T1000 (cell line): Measurements from ENCODE around the gene FGF1.

ENCODE experiments used
- DNase-seq: peaks from one replicate; lab custom pipeline; 2025; ENCODE audit warnings: mixed read lengths; lab: John Stamatoyannopoulos, UW

FGF1 gene

GRCh38 chr5:142613271-142613671, 72.6 kb downstream of the FGF1 start:
- DNase-seq = no peak

- no peak for DNase-seq
Observed at GRCh38 chr5:142612494-142613270, 73.2 kb downstream of the FGF1 start.

GRCh38 chr5:142611154-142611553, 74.7 kb downstream of the FGF1 start:
- DNase-seq = peak; percentile 53

- no peak for DNase-seq
Observed at GRCh38 chr5:142610176-142611001, 75.5 kb downstream of the FGF1 start.

GRCh38 chr5:142609142-142609541, 76.7 kb downstream of the FGF1 start:
- no peak for DNase-seq

GRCh38 chr5:142608081-142608480, 77.8 kb downstream of the FGF1 start:
- no peak for DNase-seq

- no peak for DNase-seq
Observed at GRCh38 chr5:142605611-142606010, 80.3 kb downstream of the FGF1 start.

- DNase-seq = no peak
Observed at GRCh38 chr5:142602720-142603245, 83.1 kb downstream of the FGF1 start.

GRCh38 chr5:142601432-142601831, 84.5 kb downstream of the FGF1 start:
- DNase-seq = no peak

GRCh38 chr5:142600611-142601358, 85.1 kb downstream of the FGF1 start:
- DNase-seq = no peak

GRCh38 chr5:142600092-142600491, 85.8 kb downstream of the FGF1 start:
- DNase-seq = no peak

- no peak for DNase-seq
Observed at GRCh38 chr5:142598338-142598700, 87.6 kb downstream of the FGF1 start.

- DNase-seq = peak; percentile 41
Observed at GRCh38 chr5:142597546-142598337, 88.1 kb downstream of the FGF1 start.

- DNase-seq = no peak
Observed at GRCh38 chr5:142597025-142597424, 88.9 kb downstream of the FGF1 start.

GRCh38 chr5:142592365-142592764, 93.5 kb downstream of the FGF1 start:
- DNase-seq = no peak

GRCh38 chr5:142590451-142591231, 95.2 kb downstream of the FGF1 start:
- DNase-seq = no peak

GRCh38 chr5:142589720-142590119, 96.2 kb downstream of the FGF1 start:
- no peak for DNase-seq

GRCh38 chr5:142587354-142587965, 98.4 kb downstream of the FGF1 start:
- no peak for DNase-seq

- no peak for DNase-seq
Observed at GRCh38 chr5:142586552-142586951, 99.3 kb downstream of the FGF1 start.

- DNase-seq = no peak
Observed at GRCh38 chr5:142585451-142585850, 100.4 kb downstream of the FGF1 start.
